NOMO-1 treated with dmso at 0.1 percent for 144 hours (cell line): ENCODE results near the gene MFSD2A.
"Not testable (repeated sequence)": the region's sequence is repeated elsewhere in the genome, so short reads cannot be mapped to it uniquely, and the experiment has no call there.

Experiments used
- DNase-seq: peaks from one replicate; lab custom pipeline; 2025; ENCODE audit not compliant: unreplicated experiment; lab: John Stamatoyannopoulos, UW

The MFSD2A gene

DNA sequence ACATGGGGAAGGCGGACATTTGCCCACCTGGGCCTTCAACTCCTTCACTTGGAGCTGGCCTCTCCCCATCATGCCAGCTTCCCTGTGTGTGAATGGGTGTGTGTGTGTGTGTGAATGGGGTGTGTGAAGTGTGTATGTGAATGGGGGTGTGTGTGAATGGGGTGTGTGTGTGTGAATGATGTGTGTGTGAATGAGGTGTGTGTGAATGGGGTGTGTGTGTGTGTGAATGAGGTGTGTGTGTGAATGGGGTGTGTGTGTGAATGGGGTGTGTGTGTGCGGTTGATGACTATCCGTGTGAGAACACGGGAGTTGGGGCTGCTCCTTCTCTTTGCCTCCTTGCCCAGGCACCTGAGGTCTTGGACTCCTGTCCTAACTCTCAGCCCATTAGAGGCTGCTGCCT, 9.6 kb downstream of the MFSD2A start:
- no peak for DNase-seq

DNA sequence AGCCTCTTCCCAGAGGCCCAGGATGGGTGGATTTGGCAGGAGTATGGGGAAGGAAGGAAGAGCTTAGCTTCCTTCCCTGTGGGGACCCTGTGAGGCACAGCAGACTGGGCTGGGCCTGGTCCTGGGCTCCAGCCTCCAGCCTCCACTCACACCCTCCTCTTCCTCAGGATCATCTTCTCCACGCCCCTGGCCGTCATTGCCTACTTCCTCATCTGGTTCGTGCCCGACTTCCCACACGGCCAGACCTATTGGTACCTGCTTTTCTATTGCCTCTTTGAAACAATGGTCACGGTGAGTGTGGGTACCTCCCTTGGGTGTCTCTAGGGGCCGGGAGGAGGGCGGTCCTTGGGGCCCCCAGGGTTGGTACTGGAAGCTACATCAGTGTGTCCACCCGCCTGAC, 10.1 kb downstream of the MFSD2A start:
- DNase-seq = no peak

DNA sequence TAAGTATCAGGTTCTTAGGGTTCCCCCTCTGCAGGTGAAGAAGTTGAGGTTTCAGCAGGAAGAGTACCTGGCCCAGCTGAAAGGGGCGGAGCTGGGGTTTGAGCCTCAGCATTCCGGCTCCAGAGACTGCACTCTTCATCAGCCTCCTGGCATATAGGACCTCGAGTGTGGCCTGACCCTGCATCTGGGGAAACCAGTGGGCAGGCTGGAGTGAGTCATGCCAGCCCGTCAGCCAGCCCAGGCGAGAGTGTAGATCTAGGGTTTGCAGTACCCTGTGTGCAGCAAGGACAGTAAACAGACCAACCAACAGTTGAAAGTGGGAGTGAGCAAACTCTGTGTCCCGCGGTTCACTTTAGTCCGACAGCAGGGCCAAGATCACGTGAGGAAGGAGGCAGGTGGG, 14.1 kb downstream of the MFSD2A start:
- DNase-seq = no peak

DNA sequence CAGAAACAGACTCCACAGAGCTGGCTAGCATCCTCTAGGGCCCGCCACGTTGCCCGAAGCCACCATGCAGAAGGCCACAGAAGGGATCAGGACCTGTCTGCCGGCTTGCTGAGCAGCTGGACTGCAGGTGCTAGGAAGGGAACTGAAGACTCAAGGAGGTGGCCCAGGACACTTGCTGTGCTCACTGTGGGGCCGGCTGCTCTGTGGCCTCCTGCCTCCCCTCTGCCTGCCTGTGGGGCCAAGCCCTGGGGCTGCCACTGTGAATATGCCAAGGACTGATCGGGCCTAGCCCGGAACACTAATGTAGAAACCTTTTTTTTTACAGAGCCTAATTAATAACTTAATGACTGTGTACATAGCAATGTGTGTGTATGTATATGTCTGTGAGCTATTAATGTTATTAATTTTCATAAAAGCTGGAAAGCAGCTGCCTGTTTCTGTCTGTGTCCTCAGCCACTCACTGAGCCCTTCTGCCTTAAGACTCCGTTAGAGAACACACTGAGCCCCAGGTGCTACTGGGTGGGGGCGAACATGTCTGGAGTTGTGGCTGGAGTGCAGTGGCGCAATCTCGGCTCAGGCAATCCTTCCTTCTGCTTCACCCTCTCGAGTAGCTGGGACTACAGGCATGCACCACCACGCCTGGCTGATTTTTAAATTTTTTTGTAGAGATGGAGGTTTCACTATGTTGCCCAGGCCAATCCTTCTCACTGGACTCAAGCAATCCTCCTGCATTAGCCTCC, 14.8 kb downstream of the MFSD2A start:
- DNase-seq = no peak

DNA sequence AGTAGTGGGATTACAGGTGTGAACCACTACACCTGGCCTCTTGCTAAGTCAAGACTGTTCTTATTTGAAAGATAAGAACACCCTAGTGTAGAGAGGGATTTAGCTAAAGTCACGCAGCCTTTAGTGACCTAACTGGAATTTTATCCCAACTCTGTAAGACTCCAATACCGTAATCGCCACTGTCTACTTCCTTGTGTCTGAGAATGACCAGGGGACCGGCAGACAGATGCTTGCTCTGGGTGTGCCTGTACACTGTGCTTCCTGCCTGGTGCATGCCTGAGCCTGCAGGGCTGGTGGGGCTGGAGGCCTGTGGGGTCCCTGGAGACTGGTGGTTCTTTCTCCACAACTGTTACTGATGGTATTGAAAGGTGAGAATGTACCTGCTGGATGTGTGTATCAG, 15.3 kb downstream of the MFSD2A start:
- DNase-seq = no peak

DNA sequence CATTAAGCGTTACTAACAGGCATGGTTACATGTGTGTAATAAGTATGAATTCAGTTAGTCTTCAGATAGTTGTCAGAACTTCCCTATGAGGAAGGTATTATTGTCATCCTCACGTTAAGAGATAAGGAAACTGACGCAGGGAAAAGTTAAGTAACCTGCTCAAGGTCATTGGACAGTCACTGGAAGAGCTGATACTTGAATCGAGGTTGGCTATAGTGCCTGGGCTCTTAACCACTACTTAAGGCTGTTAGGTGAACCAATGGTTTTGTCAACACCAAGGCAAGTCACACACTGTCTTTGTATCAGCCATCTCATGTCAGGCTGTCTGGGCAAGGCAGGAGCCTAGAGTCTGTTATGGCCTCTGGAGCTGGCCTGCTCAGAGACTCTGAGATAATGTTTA, 16.2 kb downstream of the MFSD2A start:
- no peak for DNase-seq

DNA sequence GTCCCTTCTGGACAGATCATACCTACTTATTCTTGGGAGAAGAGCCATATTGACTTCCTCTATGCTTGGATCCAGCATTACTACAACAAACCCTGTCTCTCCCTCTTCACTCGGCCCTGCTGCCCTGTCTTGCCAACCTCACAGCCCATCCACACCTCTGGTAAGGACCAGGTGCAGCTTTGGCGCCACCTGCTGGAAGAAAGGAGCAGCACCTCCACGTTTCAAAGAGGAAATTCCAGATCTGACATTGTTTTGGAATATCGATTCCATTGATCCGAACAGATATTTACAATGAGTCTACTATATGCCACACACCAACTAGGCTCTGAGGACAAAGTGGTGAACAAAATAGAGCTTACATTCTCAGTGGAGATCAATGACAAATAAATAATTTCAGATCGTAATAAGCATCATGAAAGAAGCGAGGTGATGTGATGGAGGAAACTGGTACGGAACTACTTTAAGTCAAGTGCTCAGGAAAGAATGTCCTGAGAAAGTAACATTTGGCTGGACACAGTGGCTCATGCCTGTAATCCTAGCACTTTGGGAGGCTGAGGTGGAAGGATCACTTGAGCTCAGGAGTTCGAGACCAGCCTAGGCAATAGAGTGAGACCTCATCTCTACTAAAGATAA, 18.7 kb downstream of the MFSD2A start:
- peak; percentile 44 for DNase-seq

DNA sequence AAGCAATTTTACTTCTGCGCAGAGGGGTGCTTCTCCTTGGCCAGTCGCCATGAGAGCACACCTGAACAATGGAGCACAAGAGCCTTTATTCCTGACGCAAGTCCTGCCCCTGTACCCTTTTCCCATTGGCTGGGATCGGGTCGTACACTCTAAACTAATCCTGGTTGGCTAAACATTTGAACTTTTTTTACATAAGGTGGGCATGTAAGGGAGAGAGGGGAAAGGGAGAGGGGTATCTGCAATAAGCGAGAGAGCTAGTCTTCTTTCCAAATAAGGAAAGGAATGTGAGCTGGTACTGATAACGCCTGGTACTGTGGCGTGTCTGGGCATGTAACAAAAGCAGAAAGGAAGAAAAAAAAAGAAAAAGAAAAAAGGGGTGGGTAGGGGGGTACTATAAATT, 21.8 kb downstream of the MFSD2A start:
- DNase-seq = no peak

DNA sequence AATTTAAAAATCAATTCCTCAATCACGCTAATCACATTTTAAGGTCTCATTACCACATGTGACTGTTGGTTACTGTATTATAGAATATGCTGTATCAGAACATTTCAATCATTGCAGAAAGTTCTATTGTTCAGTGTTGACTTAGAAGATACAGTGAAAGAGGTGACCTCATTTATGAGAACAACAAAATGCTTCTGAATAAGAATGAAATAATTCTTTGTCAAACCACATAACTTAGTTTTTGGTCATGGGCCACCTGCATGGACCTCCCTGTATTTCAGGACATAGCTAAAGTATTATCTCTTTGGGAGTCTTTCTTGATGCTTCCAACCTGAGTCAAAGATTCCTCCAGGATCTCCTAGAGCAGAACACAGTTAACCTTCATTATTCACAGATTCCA, 22.3 kb downstream of the MFSD2A start:
- DNase-seq = no peak

DNA sequence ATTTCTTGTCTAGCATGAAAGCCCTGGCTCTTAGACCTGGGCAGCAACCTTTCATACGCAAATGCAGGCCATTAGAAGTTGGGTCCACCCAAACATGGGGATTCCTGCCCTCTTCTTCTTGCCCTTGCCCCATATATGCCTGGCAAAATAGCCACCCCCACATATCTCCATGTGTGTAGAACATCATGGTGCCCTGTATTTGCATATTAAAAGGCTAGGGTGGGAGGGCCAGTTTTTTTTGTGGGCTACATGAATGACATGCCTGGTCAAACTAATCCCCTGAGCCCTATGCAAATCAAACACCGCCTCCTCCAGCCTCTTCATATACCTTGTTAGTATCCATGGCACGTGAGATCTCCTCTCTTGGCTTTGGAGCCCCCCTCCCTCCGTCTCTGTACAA, 24.7 kb downstream of the MFSD2A start:
- no peak for DNase-seq

DNA sequence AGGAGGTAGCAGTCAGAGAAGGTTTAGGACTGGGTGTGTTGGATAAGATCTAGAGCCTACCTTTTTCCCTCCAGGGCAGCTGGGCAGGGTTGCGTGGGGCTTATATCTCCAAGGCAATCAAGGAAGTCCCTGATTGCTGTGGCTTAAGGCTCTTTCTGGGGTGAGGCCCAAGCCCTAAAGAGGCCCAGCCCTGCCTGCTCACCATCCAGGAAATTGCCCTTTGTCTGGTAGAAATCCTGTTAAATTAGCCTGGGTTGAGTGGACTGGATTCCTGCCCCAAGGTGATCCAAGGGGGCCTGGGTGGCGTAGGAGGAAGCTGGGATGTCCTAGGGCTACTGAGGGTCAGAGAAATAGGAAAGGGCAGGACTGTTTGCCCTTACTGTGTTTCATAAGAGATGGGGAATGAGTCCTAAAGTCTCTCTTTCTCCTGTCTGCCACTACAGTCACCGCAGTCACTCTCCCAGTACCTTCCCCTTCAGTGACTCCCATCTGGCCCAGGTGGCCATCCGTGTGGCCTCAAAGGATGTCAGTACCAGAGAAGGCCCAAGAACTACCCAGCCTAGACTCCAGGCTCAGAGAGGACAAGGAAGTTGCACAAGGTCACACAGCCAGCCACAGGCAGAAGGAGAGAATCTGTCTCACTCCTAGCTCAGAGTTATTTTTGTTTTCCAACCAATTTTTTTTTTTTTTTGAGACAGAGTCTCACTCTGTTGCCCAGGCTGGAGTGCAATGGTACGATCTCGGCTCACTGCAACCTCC, 25.8 kb downstream of the MFSD2A start:
- DNase-seq = peak; percentile 40

DNA sequence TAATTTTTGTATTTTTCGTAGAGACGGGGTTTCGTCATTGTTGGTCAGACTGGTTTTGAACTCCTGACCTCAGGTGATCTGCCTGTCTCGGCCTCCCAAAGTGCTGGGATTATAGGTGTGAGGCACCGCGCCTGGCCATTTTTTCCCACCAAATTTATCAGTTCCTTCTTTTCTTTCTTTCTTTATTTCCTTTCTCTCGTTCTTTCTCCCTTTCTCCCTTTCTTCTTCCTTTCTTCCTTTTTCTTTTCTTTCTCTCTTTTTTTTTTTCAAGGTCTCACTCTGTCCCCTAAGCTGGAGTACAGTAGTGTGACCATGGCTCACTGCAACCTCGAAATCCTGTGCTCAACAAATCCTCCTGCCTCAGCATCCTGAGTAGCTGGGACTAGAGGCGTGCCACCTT, 26.4 kb downstream of the MFSD2A start:
- no peak for DNase-seq

DNA sequence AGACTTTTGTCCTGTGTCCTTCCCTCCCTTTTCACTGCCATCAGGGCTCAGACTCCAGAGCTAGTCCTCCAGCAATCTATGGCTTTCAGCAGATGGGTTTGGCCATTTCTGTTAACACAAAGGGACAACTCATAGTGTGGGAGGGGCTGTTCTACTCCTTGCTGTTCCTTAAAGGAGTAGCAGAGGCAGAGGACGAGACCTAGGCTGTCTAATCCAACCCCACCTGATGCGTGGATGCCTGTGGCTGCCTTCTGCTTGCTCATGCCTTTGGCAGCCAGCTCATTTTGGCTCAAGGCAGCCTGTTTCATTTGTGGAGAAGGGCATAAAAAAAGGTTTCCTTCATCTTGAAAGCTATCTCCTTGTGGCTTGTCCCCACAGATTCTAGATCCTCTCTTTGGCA, 27.0 kb downstream of the MFSD2A start:
- no peak for DNase-seq

DNA sequence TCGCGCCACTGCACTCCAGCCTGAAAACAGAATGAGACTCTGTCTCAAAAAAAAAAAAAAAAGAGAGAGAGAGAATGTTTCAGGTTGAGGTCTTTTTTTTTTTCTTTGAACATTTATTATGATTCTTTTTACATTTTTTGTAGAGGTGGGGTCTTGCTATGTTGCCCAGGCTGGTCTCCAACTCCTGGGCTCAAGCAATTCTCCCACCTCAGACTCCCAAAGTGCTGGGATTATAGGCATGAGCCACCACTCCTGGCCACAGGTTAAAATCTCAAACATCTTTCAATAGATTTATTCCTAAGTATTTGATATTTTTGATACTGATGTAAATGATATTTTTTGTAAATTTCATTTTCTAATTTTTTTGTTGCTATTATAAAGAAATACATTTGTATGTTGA, 29.5 kb downstream of the MFSD2A start:
- not testable (repeated sequence) for DNase-seq

DNA sequence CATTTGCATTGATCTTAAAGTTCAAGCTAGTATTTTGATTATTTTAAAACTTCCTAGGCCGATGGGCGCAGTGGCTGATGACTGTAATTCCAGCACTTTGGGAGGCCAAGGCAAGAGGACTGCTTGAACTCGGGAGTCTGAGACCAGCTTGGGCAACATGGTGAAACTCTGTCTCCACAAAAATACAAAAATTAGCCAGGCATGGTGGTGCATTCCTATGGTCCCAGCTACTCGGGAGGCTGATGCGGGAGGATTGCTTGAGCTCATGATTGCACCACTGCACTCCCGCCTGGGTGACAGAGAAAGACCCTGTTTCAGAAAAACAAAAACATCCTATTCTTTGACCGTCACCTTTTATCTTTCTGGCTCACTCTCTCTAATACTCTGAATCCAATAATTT, 30.0 kb downstream of the MFSD2A start:
- no peak for DNase-seq

DNA sequence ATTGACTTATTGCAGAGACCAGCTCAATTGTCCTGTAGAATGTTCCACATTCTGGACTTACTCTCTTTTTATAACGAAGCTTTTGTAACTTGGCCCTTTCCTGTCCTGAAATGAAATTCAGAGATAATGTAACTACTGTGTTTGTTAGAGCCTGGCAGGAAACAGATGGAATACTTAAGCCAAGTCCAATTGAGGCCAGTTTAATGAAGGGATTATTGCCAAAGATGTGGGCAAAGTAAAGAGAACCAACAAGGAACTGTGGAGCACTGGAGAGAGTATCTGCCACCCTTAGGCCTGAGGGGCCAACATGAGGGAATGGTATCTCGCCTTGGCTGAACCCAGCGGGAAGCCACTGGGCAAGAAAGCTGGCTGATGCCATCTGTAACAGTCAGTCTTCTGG, 32.9 kb downstream of the MFSD2A start:
- no peak for DNase-seq

DNA sequence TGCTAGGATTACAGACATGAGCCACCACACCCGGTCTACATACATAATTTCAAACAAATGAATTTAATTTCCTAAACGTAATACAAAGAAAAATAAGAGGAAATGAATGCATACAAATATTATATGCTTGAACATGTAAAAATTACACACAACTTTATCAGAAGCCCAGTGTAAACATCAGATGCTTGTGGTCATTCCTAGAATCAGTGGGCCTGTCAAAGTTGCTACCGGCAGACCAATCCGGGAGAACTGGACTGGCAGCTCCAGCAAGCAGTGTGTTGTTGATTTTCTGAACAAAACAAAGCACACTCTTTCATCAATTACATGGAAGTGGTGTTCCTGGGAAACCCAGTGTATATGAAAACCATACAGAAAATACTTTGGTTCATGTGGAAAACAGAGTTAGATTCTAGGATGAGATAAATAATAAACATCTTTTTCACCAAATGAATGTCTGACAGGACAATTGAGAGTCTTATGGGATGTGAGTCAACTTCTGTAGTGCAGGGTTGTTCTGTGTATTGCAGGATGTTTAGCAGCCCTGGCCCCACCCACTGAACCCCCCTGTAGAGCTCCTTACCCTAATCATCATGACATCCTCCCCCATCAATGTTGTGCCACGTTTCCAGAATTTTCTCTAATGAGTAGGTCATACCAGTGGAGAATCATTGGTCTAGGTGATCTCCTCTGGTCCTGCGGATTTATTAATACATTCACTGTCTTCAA, 33.8 kb downstream of the MFSD2A start:
- no peak for DNase-seq

DNA sequence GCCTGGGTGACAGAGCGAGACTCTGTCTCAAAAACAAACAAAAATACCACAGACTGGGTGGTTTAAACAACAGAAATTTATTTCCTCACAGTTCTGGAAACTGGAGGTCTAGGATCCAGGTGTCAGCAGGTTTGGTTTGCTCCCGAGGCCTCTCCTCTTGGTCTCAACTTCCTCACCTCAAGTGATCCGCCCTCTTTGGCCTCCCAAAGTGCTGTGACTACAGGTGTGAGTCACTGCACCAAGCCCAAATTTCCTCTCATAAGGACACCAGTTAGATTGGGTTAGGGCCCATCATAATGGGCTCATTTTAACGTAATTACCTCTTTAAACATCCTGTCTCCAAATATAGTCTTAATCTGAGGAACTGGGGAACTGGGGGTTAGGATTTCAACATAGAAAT, 35.5 kb downstream of the MFSD2A start:
- DNase-seq = no peak

DNA sequence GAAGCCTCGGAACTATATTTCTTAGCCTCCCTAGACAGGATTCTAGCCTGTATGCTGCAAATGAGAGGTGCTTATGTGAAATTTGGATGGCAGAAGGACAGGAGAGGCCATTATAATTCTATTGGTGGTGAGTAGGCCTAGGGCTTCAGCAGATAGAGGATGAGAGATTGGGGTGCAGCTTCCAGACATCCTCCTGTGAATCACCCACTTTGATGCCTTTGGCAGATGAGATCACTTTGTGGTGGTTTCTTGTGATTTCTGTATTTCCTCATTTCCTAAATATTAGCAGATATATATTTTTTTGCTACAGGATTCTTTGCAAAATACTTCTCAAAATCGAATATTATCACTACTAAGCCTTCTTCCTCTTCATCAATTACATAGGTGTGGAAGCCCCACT, 37.3 kb downstream of the MFSD2A start:
- peak; percentile 17 for DNase-seq

DNA sequence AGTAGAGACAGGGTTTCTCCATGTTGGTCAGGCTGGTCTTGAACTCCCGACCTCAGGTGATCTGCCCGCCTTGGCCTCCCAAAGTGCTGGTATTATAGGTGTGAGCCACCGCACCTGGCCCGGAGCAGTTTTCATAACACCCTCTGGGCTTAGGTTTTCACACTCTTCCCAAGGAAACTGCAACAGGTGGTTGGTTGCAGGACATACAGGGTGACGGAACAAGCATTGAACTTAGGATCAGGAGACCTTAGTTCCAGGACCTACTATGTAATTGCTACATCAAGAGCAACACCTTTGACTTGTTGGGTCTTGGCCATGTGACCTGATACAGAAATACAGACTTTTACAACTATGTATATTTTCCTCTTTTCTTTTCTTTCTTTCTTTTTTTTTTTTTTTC, 37.9 kb downstream of the MFSD2A start:
- no peak for DNase-seq

DNA sequence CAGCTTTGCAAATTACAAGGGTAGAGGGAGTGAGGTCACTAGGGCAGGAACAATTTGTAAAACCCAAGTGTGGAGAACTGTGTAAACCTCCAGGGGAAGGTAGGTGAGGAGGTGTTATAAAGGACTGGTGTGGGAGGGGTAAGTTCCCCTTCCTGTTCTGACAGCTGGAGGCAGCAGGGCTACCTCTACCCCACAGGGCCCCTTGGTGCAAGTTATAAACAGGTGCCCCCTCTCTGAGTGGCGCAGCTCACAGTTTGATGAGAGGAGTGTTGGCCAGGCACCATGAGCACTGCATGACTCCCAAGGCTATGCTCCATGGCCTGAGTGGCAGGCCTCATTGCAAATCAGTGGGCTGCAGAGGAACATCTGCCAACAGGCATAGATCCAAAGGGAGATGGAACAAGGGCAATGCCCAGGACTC, 41.0 kb downstream of the MFSD2A start:
- peak; percentile 22 for DNase-seq
